Nephron progenitor cell (in vitro differentiated cells): ENCODE results near the gene NECTIN1.

ENCODE experiments used
- DNase-seq: peaks from one replicate; pipeline ENCODE4 v3.0.0; 2021
- H3K27ac Mint-ChIP-seq: 2 replicates; pipeline ENCODE4 v1.8.0; 2021; ENCODE audit warnings: mild to moderate bottlenecking, moderate library complexity, mixed read lengths
- H3K27me3 Mint-ChIP-seq: 2 replicates; pipeline ENCODE4 v1.8.0; 2021; ENCODE audit warnings: mild to moderate bottlenecking, low read depth, mixed read lengths; ENCODE audit not compliant: poor library complexity
- H3K36me3 Mint-ChIP-seq: 2 replicates; pipeline ENCODE4 v1.8.0; 2021; ENCODE audit warnings: low read depth, mixed read lengths
- H3K4me1 Mint-ChIP-seq: 2 replicates; pipeline ENCODE4 v1.8.0; 2021; ENCODE audit warnings: mixed read lengths
- H3K4me3 Mint-ChIP-seq: 2 replicates; pipeline ENCODE4 v1.8.0; 2021; ENCODE audit warnings: mild to moderate bottlenecking, moderate library complexity, mixed read lengths
- H3K9me3 Mint-ChIP-seq: 2 replicates; pipeline ENCODE4 v1.8.0; 2021; ENCODE audit warnings: mild to moderate bottlenecking, moderate library complexity, mixed read lengths
- TF ChIP-seq, protein P1 (sequence below): fragments of 200-600 bp; sonication (generic); IDR thresholded peaks from 2 replicates; pipeline ENCODE4 v1.5.0; 2021; ENCODE audit warnings: antibody characterized with exemption

Gene NECTIN1

DNA sequence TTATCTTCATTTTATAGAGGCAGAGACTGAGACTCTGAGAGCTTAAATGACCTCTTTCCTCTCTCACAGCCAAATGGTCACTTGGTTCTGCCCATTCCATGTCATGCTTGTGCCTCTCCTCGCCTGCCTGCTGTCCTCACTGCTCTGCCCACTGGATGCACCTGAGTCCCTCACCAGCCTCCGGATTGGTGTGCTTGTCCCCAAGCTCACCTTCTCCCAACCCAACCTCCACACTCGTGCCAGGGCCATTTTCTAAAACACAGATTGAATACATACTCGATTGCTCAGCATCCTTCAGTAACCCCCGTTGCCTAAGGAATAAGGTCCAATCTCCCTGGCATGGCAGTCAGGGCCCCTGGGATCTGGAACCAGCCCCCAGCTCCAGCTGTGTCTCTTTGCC is 28.4 kb upstream of the NECTIN1 start:
- Mint-ChIP-seq H3K27me3 (peaks cover 21% of the 10 kb centered on the region), H3K4me1 (peaks cover 32% of the 10 kb centered on the region), H3K4me3 (no peak overlapping the region), H3K36me3 (no peaks in the 10 kb centered on the region), H3K27ac (no peak overlapping the region), H3K9me3 (no peaks in the 10 kb centered on the region)
- DNase-seq = no peak
- TF ChIP-seq, protein P1, sequence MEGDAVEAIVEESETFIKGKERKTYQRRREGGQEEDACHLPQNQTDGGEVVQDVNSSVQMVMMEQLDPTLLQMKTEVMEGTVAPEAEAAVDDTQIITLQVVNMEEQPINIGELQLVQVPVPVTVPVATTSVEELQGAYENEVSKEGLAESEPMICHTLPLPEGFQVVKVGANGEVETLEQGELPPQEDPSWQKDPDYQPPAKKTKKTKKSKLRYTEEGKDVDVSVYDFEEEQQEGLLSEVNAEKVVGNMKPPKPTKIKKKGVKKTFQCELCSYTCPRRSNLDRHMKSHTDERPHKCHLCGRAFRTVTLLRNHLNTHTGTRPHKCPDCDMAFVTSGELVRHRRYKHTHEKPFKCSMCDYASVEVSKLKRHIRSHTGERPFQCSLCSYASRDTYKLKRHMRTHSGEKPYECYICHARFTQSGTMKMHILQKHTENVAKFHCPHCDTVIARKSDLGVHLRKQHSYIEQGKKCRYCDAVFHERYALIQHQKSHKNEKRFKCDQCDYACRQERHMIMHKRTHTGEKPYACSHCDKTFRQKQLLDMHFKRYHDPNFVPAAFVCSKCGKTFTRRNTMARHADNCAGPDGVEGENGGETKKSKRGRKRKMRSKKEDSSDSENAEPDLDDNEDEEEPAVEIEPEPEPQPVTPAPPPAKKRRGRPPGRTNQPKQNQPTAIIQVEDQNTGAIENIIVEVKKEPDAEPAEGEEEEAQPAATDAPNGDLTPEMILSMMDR = no peak

DNA sequence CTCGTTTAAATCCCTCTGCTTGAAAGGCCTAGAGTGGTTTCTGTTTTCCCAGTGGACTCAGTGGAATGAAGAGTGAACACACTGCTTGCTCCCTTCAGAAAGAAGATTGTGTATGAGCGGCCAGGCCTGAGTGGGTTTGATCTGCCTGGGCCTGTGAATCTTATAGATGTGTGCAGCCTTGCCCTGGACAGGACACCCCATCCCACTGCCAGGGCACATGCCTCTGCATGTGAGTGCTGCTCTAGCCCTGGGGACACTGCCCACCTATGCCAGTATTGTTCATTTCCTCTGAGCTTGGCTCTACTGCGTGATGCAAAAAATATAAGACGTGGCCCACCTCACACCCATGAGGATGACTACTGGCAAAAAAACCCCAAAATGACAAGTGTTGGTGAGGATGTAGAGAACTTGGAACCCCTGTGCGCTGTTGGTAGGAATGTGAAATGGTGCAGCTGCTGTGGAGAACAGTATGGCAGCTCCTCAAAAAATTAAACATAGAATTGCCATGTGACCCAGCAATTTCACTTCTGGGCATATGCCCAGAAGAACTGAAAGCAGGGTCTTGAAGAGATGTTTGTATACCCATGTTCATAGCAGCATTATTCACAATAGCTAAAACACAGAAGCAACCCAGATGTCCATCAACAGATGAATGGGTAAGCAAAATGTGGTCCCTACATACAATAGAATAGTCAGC is 27.3 kb upstream of the NECTIN1 start:
- peaks cover 19% of the 10 kb centered on the region for H3K27me3 Mint-ChIP-seq
- no peak for DNase-seq
- H3K4me1 Mint-ChIP-seq = peaks cover 32% of the 10 kb centered on the region
- TF ChIP-seq, protein P1 = no peak
- no peak overlapping the region for H3K4me3 Mint-ChIP-seq
- H3K27ac Mint-ChIP-seq = no peak overlapping the region
- H3K9me3 Mint-ChIP-seq = no peaks in the 10 kb centered on the region
- no peaks in the 10 kb centered on the region for H3K36me3 Mint-ChIP-seq

DNA sequence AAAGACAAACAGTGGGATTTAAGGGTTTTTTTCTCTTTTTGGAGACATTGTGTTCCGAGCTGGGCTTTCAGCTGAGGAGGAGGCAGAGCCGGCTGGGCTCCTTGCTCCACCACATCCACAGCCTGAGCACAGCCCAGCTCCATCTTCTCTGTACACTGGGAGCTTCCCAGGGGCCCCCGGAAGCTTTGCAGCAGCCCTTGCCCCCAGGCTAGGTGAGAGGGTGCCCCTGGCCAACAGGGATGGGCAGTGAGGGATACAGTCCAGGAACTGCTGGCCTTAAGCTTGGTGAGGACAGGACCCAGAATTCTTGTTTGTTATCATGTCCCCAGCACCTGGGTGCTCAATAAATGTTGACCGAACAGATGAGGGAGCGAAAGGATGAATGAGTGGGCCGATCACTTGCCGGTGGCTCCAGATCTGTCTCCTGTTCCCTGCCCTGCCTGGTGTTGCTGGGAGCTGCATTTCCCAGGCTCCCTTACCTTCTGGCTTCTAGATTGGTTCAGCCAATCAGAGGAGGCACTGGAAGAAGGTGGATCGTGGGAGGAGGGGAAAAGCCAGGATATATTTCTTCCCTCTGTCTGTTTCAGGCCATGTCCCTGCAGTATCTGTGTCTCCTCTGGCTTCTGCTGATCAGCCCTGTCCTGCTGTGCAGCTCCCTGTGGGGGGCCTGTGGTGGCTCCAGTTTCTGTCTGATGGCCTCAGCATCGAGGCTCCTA is 26.5 kb upstream of the NECTIN1 start:
- Mint-ChIP-seq H3K27me3 (peaks cover 20% of the 10 kb centered on the region), H3K36me3 (no peaks in the 10 kb centered on the region), H3K9me3 (no peaks in the 10 kb centered on the region), H3K4me3 (no peak overlapping the region), H3K27ac (no peak overlapping the region), H3K4me1 (peaks cover 32% of the 10 kb centered on the region)
- no peak for DNase-seq
- TF ChIP-seq, protein P1 = no peak

DNA sequence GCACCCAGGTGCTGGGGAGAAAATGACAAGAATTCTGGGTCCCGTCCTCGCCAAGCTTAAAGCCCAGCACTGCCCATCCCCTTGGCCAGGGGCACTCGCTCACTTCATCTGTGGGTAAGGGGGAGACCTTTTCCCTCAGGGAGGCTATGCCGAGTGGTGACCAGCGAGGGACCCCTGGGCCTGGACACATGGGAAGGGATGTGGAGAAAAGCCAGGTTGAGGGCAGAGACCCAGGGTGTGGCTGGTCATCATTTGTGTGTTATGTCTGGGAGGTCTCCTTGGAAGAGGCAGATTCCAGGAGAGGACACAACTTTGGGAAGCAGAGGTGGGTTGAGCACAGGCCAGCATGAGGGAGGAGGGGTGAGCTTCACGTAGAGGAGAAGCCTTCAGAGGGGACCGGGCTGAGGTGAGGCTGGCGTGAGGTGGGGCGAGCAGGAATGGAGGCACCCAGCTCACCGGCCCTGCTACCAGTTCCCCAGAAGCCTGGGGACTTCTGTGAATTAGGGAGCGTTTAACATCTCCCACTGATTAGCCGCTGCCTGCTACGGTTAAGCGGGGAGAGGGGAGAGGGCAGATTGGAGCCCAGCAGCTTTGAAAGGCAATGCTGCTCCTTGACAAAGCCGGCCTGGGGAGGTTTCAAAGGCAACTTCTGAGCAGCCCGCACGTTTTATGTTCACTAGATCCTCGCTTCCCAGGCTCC is 25.8 kb upstream of the NECTIN1 start:
- Mint-ChIP-seq H3K36me3 (no peaks in the 10 kb centered on the region), H3K9me3 (no peaks in the 10 kb centered on the region), H3K27me3 (peaks cover 20% of the 10 kb centered on the region), H3K27ac (no peak overlapping the region), H3K4me1 (peaks cover 32% of the 10 kb centered on the region), H3K4me3 (no peak overlapping the region)
- DNase-seq = no peak
- TF ChIP-seq, protein P1 = no peak

DNA sequence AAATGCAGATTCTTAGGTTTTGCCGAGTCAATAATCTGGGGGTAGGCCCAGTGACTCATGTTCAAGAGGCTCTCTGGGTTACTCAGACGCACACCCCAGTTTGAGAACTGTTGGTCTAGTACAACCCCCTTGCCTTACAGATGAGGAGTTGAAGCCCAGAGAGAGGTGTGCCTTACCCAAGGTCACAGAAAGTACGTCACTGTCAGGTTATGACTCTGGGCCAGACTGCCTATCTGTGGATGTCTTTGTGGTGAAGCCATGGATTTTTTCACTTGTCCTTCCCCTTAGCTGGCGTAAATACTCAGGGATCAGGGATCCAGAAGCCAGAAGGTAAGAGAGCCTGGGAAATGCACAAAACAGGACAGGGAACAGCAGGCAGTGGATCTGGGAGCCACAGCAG is 25.2 kb upstream of the NECTIN1 start:
- Mint-ChIP-seq H3K4me3 (no peak overlapping the region), H3K36me3 (no peaks in the 10 kb centered on the region), H3K27ac (no peak overlapping the region), H3K4me1 (peaks cover 32% of the 10 kb centered on the region), H3K27me3 (peaks cover 20% of the 10 kb centered on the region), H3K9me3 (no peaks in the 10 kb centered on the region)
- DNase-seq = no peak
- TF ChIP-seq, protein P1 = no peak
